Measurements from ENCODE around the gene DNASE2.

DNA sequence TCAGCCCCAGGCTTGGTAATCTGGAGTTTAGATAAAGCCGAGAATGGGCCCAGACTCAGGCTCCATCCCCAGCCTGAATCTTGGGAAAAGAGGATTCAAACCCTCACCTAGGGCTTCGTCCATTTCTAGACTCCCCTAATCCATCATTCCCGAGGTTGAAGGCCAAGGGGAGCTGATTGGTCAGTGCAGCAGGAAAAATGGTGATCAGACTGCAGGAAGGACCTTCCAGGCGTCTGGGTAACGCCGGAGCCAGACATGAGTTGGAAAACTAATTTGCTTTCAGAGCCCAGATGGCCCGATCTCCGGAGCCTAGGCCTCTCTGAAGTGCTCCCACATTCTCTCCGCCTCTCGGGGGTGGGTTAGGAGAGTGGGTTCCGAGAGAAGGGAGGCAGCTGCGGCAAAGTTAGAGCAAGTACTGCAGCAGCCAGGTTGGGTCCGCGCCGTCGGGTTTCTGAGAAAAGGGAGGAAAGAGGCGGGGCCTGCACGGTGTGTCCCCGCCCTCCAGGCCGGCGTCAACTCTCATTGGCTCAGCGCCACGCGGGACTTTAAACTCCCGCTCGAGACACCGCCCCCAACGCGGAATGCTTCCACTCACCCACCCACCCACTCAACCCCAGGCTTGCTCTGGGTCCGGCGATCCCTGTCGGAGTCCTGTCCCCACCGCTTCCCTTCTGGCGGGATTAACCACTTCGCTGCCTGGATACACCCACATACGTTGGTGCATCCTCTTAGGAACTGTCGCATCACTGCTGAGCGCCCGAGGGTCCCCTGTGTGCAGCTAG, 46.1 kb downstream of the DNASE2 start:
- TF ChIP-seq GABPB1 (CRISPR knock-in tag; IDR thresholded peaks at IDR 0.05) (no peak), NR1H2 (CRISPR knock-in tag; IDR thresholded peaks at IDR 0.05) (no peak), ZNF423 (CRISPR knock-in tag; IDR thresholded peaks at IDR 0.05) (no peak), NFYB (CRISPR knock-in tag; conservative IDR thresholded peaks at IDR 0.05; ENCODE audit: low read depth) (no peak; the same call in 1 of the 2 replicates), CTCF (IDR thresholded peaks at IDR 0.05) (no peak)
